HG03342 (cell line): ENCODE measurements around the gene UBE2QL1.
A peak's percentile ranks its signal among the peaks of the same experiment; 100 is the strongest.

Experiments
- ATAC-seq: cut with Tn5 transposase; IDR thresholded peaks from one replicate; pipeline ENCODE4 v1.9.1; 2021; ENCODE audit warnings: mild to moderate bottlenecking, moderate library complexity; ENCODE audit not compliant: unreplicated experiment

Gene UBE2QL1

GRCh38 chr5:6448622-6449464 lies at the start of gene UBE2QL1:
Gene UBE2QL1 (plus strand): TSS chr5:6448859. CDS start chr5:6448894, 35 bp downstream.
- ATAC-seq: peak; percentile 54

GRCh38 chr5:6399980-6400910 lies 48.4 kb upstream of the UBE2QL1 start:
- ATAC-seq: no peak

DNA sequence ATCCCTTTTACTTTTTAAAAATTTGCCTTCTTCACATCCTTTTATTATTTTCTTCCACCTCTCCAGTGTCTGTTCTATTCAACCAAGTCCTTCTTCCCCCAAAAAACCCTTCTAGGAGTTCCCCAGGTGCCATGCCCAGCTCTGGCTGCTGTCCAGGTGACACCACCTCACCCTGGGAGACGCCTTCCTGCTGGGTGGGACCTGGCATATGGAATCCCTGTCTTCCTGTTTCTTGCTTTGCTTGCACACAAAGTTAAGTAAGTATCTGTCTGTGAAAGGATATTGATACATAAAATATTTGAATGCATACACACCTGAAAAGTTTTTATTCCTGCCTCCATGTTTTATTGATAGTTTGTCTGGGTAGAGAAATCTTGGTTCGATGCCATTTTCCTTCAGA lies 47.2 kb upstream of the UBE2QL1 start:
- ATAC-seq: no peak

GRCh38 chr5:6402939-6403338 lies 45.7 kb upstream of the UBE2QL1 start:
- ATAC-seq: no peak

GRCh38 chr5:6403416-6403815 lies 45.2 kb upstream of the UBE2QL1 start:
- ATAC-seq: no peak

DNA sequence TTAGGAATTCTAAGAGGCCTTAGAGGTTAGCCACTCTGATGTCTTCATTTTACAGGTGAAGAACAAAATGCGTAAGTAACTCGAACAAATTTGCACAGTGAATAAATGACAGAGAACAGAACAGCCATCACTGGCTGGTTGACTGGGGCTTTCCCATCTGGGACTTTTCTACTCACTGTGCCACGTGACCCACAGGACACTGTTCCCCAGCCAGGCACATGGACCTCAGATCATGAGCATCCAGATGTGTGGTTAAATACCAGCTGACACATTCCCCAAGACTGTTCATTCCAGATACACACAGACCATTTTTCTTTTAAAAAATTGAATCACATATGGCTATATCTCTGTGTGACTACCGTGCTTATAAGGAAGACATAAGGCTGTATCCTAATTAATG lies 44.5 kb upstream of the UBE2QL1 start:
- no peak for ATAC-seq

GRCh38 chr5:6405591-6405990 lies 43.1 kb upstream of the UBE2QL1 start:
- ATAC-seq: no peak

DNA sequence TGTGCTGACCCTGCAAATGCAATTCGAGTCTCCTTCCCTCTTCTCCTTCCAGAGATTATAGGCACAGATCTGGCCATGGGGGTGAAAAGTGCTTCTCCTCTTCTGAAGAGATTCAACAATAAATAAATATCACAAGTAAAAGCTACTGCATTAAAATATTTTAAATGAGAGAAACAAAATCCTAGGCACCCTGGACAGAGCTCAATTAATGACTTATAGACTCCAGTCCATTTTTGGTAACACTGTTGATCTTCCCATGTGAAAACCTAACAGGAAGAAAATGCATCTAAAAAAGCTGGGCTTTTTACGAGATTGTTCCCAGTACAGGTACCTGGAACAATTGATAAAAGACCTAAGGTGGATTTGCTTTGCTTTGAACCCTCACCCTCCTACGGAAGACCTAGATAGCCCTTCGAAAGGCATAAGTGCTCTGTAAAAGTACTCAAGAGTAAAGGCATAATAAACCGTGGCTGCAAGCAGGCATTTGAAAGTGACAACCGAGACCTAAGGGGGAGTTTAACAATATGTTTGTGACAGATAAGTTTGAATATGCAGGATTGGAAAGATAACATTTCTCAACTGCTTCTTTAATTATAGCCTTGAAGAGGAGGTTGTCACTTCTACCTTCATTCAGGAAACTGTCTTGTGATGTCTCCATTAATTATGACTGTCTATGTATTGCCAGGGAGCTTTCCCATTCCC lies 41.0 kb upstream of the UBE2QL1 start:
- no peak for ATAC-seq

DNA sequence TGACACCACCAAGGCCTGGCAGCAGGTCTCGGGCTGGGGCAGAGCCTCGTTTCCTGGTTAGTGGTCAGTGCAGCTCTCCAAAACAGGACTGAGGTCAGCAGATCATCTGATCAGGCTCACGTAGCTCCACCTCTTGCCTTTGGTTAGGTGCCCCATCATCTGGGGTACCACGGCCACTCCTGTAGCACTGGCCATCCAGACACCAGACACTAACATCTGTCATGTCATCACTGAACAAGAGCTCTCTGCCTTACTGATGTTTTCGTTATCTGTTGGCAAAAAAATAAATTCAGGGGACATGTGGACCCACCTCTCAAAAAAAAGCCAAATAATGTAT lies 40.4 kb upstream of the UBE2QL1 start:
- ATAC-seq: no peak

DNA sequence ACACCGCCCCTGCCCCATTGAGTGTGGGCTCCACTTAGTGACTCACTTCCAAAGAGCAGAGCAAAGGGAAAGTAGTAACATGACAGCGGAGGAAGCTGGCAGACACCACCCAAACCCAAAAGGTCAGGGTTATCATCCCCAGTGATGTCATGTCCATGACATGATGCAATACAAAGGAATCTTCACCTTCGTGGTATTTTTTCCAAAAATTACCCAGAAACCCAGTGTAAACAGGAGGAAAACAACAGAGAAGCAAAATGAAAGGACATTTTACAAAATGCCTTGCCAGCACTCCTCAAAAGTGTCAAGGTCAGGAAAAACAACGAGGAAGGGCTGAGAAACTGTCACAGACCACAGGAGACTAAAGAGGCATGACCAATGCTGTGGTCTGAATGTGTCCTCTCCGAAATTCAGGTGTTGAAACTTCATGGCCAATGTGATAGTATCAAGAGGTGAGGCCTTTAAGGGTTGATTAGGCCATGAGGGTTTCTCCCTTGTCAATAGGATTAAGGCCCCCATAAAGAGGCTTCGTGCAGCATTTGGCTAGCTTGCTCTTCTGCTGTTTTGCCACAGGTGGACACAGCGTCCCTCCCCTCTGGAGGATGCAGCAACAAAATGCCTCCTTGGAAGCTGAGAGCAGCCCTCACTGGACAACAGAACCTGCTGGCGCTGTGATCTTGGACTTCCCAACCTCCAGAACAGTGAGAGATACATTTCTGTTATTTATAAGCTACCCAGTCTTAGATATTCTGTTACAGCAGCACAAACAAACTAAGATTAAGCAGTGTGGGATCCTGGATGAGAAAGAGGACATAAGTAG lies 39.8 kb upstream of the UBE2QL1 start:
- no peak for ATAC-seq

- no peak for ATAC-seq
Observed at GRCh38 chr5:6410421-6410820, 38.2 kb upstream of the UBE2QL1 start.

DNA sequence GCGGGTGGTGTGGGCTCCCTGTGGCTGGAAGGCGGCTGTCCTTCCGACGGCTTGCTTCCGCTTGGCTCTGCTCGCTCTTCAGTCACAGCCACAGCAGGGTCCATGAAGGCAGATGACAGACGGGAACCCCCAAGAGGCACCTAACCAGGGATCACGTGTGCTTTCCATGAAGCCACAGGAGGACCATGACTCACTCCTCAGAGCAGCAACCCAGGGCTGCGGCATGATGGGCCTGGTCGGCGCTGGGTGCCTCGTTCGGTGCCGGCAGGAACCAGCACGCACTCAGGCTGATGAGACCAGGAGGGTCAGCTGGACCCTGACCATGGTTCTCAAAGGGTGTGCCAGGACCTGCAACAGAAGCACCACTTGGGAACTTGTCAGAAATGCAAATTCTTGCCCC lies 37.5 kb upstream of the UBE2QL1 start:
- no peak for ATAC-seq

GRCh38 chr5:6412811-6413210 lies 35.8 kb upstream of the UBE2QL1 start:
- no peak for ATAC-seq

DNA sequence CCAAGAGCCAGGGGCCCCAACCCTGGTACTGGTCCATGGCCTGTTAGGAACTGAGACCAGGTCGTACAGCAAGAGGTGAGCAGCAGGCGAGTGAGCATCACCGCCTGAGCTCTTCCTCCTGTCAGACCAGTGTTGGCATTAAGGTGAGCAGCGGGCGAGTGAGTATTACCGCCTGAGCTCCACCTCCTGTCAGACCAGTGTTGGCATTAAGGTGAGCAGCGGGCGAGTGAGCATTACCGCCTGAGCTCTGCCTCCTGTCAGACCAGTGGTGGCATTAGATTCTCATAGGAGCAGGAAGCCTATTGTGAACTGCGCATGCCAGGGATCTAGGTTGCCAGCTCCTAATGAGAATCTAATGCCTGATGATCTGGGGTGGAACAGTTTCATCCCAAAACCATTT lies 31.0 kb upstream of the UBE2QL1 start:
- no peak for ATAC-seq

GRCh38 chr5:6418679-6419276 lies 29.9 kb upstream of the UBE2QL1 start:
- no peak for ATAC-seq

DNA sequence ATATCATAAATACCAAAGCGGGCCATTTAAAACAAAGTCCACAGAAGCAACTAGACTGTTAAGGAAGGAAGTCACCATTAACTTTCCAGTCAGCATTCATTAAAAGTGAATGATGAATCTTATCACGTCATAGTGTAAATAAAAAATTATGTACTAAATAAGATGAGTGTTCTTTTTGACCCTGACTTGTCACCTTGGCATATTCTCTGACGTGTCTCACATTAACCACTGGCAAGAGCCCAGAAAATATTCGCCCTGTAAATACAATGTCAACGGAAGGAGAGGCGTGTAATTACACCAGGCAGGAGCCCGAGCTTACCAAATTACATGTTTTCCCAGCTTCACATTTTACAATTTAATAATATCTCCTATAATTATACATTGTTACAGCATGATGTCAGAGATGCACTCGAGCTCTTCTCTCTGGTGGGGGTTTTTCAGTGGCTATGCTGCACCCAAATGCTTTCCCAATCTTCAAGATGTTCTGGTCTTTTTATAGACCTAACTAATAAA lies 29.3 kb upstream of the UBE2QL1 start:
- ATAC-seq: no peak

DNA sequence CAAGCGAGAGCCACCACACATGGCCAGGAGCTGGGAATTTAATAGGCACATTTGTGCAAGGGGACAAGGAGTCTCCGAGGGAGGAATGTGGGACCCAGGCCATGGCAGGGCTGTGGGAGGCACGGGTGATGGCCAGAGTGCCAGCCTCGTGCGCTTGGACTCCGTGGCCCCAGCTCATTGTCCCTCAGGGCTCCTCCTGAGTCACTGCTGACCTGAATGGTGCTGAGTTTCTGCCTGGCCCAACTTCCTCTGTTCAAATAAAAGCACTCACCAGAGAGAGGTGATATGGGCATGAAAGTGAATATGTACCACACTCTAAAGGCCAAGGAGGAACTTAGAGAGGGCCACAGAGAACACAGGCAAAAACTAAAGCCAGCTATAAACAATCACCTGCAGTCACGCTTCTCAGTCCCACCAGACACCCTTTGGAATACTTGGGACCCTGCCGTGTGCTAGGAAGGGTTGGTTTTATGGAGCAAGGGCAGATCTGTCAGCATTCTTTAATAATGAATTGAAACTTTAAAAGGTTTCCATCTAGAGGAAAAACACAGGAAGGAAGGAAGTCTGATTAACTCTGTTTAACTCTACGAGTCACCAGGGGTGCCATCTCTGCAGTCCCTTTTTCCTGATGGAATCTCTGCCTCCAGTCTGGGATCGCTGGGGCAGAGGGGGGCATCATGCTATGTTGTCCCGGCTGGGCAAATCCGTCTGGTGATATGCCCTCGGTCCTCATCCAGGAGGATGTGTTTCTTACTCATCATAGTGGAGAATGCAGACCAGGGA lies 25.1 kb upstream of the UBE2QL1 start:
- ATAC-seq: no peak

- no peak for ATAC-seq
Observed at GRCh38 chr5:6424110-6424659, 24.5 kb upstream of the UBE2QL1 start.

DNA sequence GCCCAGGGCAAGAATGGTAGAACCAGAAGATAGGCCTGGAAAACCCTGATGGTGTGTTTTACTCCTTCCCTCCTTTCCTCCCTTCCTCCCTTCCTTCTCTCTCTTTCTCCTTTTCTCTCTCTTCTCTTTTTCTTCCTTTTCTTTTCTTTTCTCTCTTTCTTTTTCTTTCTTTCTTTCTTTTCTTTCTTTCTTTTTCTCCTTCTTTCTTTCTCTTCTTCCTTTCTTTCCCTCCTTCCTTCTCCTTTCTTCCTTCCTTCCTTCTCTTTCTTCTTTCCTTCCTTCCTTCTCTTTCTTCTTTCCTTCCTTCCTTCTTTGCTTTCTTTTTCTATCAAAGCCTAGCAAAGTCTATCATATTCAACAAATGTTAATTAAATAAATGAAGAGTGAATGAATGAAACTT lies 24.0 kb upstream of the UBE2QL1 start:
- no peak for ATAC-seq
